HEK293T (cell line): ENCODE results near the gene FBN2.
A peak's percentile ranks its signal among the peaks of the same experiment; 100 is the strongest.

Experiments used
- CTCF ChIA-PET: fragments of 350-600 bp; formaldehyde crosslinking; extraction: SDS; loops from one replicate; lab custom pipeline; 2021; ENCODE audit warnings: antibody characterized with exemption, inconsistent platforms; lab: Yijun Ruan, JAX
- POLR2A ChIA-PET: fragments of 350-600 bp; formaldehyde crosslinking; extraction: SDS; loops from one replicate; lab custom pipeline; 2020; ENCODE audit warnings: antibody characterized with exemption, inconsistent platforms; lab: Yijun Ruan, JAX
- DNase-seq: peaks from one replicate; pipeline ENCODE4 v3.0.0; 2012; ENCODE audit warnings: mixed read lengths; ENCODE audit errors: extremely low spot score
- ARNT ChIP-seq: fragments of 450-650 bp; IDR thresholded peaks from 2 replicates; pipeline ENCODE4 v1.6.1; 2017; ENCODE audit warnings: mild to moderate bottlenecking
- BHLHE40 ChIP-seq: fragments of 450-650 bp; IDR thresholded peaks from 2 replicates; pipeline ENCODE4 v1.6.1; 2016; ENCODE audit warnings: mild to moderate bottlenecking, moderate library complexity, borderline replicate concordance
- CTBP1 ChIP-seq: fragments of 450-650 bp; IDR thresholded peaks from 2 replicates; pipeline ENCODE4 v1.6.1; 2016; ENCODE audit warnings: borderline replicate concordance
- ELF4 ChIP-seq: fragments of 450-650 bp; IDR thresholded peaks from 2 replicates; pipeline ENCODE4 v1.6.1; 2017; ENCODE audit warnings: antibody characterized with exemption
- FOXA1 ChIP-seq: fragments of 450-650 bp; IDR thresholded peaks from 2 replicates; pipeline ENCODE4 v1.6.1; 2016; ENCODE audit warnings: mild to moderate bottlenecking
- FOXK2 ChIP-seq: fragments of 450-650 bp; IDR thresholded peaks from 2 replicates; pipeline ENCODE4 v1.6.1; 2016; ENCODE audit warnings: mild to moderate bottlenecking
- FOXM1 ChIP-seq: fragments of 450-650 bp; IDR thresholded peaks from 2 replicates; pipeline ENCODE4 v1.6.1; 2017; ENCODE audit warnings: mild to moderate bottlenecking, borderline replicate concordance
- HDGF ChIP-seq: fragments of 450-650 bp; IDR thresholded peaks from 2 replicates; pipeline ENCODE4 v1.6.1; 2017; ENCODE audit warnings: antibody characterized with exemption, borderline replicate concordance
- L3MBTL2 ChIP-seq: fragments of 450-650 bp; conservative IDR thresholded peaks from 2 replicates; pipeline ENCODE4 v1.6.1; 2016; ENCODE audit warnings: mild to moderate bottlenecking
- LEF1 ChIP-seq: fragments of 450-650 bp; IDR thresholded peaks from 2 replicates; pipeline ENCODE4 v1.6.1; 2017; ENCODE audit warnings: mild to moderate bottlenecking, borderline replicate concordance
- NFRKB ChIP-seq: fragments of 450-650 bp; IDR thresholded peaks from 2 replicates; pipeline ENCODE4 v1.6.1; 2016; ENCODE audit warnings: mild to moderate bottlenecking, moderate library complexity
- PKNOX1 ChIP-seq: fragments of 450-650 bp; IDR thresholded peaks from 2 replicates; pipeline ENCODE4 v1.6.1; 2016
- SP1 ChIP-seq: fragments of 450-650 bp; IDR thresholded peaks from 2 replicates; pipeline ENCODE4 v1.6.1; 2017
- SUZ12 ChIP-seq: fragments of 450-650 bp; IDR thresholded peaks from 2 replicates; pipeline ENCODE4 v1.6.1; 2016; ENCODE audit warnings: mild to moderate bottlenecking
- TARDBP ChIP-seq: fragments of 450-650 bp; IDR thresholded peaks from 2 replicates; pipeline ENCODE4 v1.6.1; 2016
- ZNF384 ChIP-seq: fragments of 450-650 bp; IDR thresholded peaks from 2 replicates; pipeline ENCODE4 v1.6.1; 2016

Gene FBN2

GRCh38 chr5:128546658-128547281 is 8.7 kb upstream of the FBN2 start:
- no peak for DNase-seq
- ChIA-PET POLR2A (no interaction called here), CTCF (no interaction called here)
- TF ChIP-seq SP1, result no peak
- TF ChIP-seq TARDBP, result no peak
- TF ChIP-seq BHLHE40, result no peak
- no peak for TF ChIP-seq SUZ12
- TF ChIP-seq LEF1, result no peak
- TF ChIP-seq FOXK2, result no peak
- no peak for TF ChIP-seq ARNT
- TF ChIP-seq PKNOX1, result no peak
- TF ChIP-seq CTBP1, result no peak
- no peak for TF ChIP-seq NFRKB

- ChIA-PET POLR2A (no interaction called here), CTCF (no interaction called here)
- TF ChIP-seq BHLHE40 (no peak), SP1 (no peak), SUZ12 (no peak), ARNT (no peak), L3MBTL2 (no peak), TARDBP (no peak), ZNF384 (no peak), FOXM1 (no peak), ELF4 (no peak), PKNOX1 (no peak), CTBP1 (no peak), FOXA1 (no peak), NFRKB (no peak), FOXK2 (no peak), HDGF (no peak), LEF1 (no peak)
- DNase-seq, result no peak
Measured at GRCh38 chr5:128541385-128541784, 3.3 kb upstream of the FBN2 start.

DNA sequence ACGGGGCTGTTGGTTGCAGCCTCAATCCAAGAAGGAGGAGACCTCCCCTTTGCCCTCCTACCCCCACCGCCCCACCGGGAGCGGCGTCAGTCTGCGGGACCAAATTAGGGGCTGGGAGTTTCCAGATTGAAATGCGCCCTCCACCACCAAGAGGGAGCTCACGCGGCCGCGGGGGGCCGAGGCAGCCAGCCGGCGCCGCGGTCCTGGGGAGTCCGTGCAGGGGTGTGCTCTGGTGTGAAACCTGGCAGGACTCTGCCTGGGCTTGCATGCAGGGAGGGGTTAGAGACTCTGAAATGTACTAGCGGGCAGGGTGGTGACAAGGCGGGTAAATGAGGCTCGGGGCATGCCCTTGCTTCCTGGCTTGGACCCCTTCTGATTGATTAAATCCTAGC is 989 bp upstream of the FBN2 start:
- peak; percentile 19 for DNase-seq
- CTCF ChIA-PET, result no interaction called here

GRCh38 chr5:128538250-128539037 is 399 bp upstream of the FBN2 start:
- POLR2A ChIA-PET, result interaction anchor here (0.6 to 1.5 kb wide), 3 partner anchors 13 to 341 kb away, joined by 3 to 4 read pairs (median 3); no protein-coding TSS in a partner anchor
- peak; percentile 68 for DNase-seq

More for the DNA sequence above, 989 bp upstream of the FBN2 start:
- TF ChIP-seq LEF1 (no peak), FOXK2 (no peak), BHLHE40 (no peak), PKNOX1 (no peak), FOXM1 (no peak), HDGF (no peak), L3MBTL2 (no peak), FOXA1 (no peak), CTBP1 (no peak), TARDBP (no peak), SP1 (no peak)
- POLR2A ChIA-PET, result interaction anchor here (1.5 kb wide), 1 partner anchor 342 kb away, joined by 3 read pairs; no protein-coding TSS in a partner anchor

More at GRCh38 chr5:128538250-128539037, 399 bp upstream of the FBN2 start:
- no peak for TF ChIP-seq HDGF
- TF ChIP-seq FOXM1, result no peak
- no peak for TF ChIP-seq ARNT
- no peak for TF ChIP-seq NFRKB
- no peak for TF ChIP-seq ZNF384
- TF ChIP-seq BHLHE40, result no peak
- TF ChIP-seq PKNOX1, result no peak
- no peak for TF ChIP-seq CTBP1
- no peak for TF ChIP-seq L3MBTL2
- no peak for TF ChIP-seq LEF1
- TF ChIP-seq TARDBP, result no peak
- no peak for TF ChIP-seq ELF4
- TF ChIP-seq FOXK2, result no peak
- TF ChIP-seq SUZ12, result no peak
- TF ChIP-seq SP1, result no peak
- no peak for TF ChIP-seq FOXA1
- CTCF ChIA-PET, result no interaction called here
